Ascending aorta (tissue), 2 donors: ENCODE data around the gene CD300LF. TPM values are rescaled to one million over a fixed set of nuclear protein-coding genes. Genes with fewer than 3 reads are reported as not detected.

Source experiments
- DNase-seq, 2 donors: peaks; one replicate each; pipeline ENCODE4 v3.0.0-alpha.2; 2019; ENCODE audit warnings: low spot score in 2 of 2
- H3K27ac ChIP-seq, 2 donors: fragments of 200-600 bp; sonication (generic); one replicate each; pipeline ENCODE4 v1.5.1; 2016 to 2017; ENCODE audit warnings: mild to moderate bottlenecking in 1 of 2
- H3K27me3 ChIP-seq: fragments of 200-600 bp; sonication (generic); one replicate; pipeline ENCODE4 v1.5.1; 2017
- H3K36me3 ChIP-seq, 2 donors: fragments of 200-600 bp; sonication (generic); one replicate each; pipeline ENCODE4 v1.5.1; 2016
- H3K4me1 ChIP-seq, 2 donors: fragments of 200-600 bp; sonication (generic); one replicate each; pipeline ENCODE4 v1.5.1; 2016 to 2017; ENCODE audit warnings: mild to moderate bottlenecking in 1 of 2
- H3K4me3 ChIP-seq, 2 donors: fragments of 200-600 bp; sonication (generic); one replicate each; pipeline ENCODE4 v1.5.1; 2016 to 2017; ENCODE audit warnings: mild to moderate bottlenecking in 1 of 2
- H3K9me3 ChIP-seq, 2 donors: fragments of 200-600 bp; sonication (generic); one replicate each; pipeline ENCODE4 v1.5.1; 2016
- CTCF ChIP-seq, 3 experiments: fragments of 200-600 bp in 2 of 3; fragments of 450-650 bp in 1 of 3; sonication (generic) in 2 of 3; IDR thresholded peaks; one replicate each; pipeline ENCODE4 v1.5.1; 2016 to 2019; ENCODE audit warnings: antibody characterized with exemption in 3 of 3, mild to moderate bottlenecking in 1 of 3, moderate library complexity in 1 of 3
- intact Hi-C: fragments of 100-400 bp; cut with DNase I; formaldehyde crosslinking; loops from one replicate; pipeline ENCODE4 v1.15.1; 2023
- total RNA-seq: library from RNA; depleted of rRNA; stranded (reverse); fragments of >200 nt; gene quantifications from one replicate; pipeline ENCODE4 v1.1.0, GENCODE V29; 2016

Gene CD300LF
- total RNA-seq, 1 donor from 2014 or later = not detected

- intact Hi-C loops = no loop called here
- TF ChIP-seq CTCF (IDR thresholded peaks at IDR 0.05) = no peak
These were observed 49.2 kb downstream of the CD300LF start for GRCh38 chr17:74663561-74663960.

GRCh38 chr17:74659889-74660288 lies 52.8 kb downstream of the CD300LF start:
- Histone ChIP-seq H3K4me1 (no peaks in the 10 kb centered on the region), H3K36me3 (no peaks in the 10 kb centered on the region), H3K27ac (no peak overlapping the region), H3K9me3 (no peaks in the 10 kb centered on the region), H3K27me3 (no peaks in the 10 kb centered on the region), H3K4me3 (no peak overlapping the region)
- no peak for DNase-seq
- no peak for TF ChIP-seq CTCF (IDR thresholded peaks at IDR 0.05)
- intact Hi-C loops = no loop called here

More at GRCh38 chr17:74663561-74663960, 49.2 kb downstream of the CD300LF start:
- DNase-seq = no peak
- Histone ChIP-seq H3K4me1 (no peaks in the 10 kb centered on the region), H3K4me3 (no peak overlapping the region), H3K27ac (no peak overlapping the region), H3K27me3 (no peaks in the 10 kb centered on the region), H3K9me3 (no peaks in the 10 kb centered on the region), H3K36me3 (no peaks in the 10 kb centered on the region)

- H3K27me3 ChIP-seq = no peaks in the 10 kb centered on the region
These were observed 54.1 kb downstream of the CD300LF start for GRCh38 chr17:74658620-74659019.

GRCh38 chr17:74654742-74655141 lies 58.0 kb downstream of the CD300LF start:
- Histone ChIP-seq H3K4me3 (no peak overlapping the region), H3K9me3 (no peaks in the 10 kb centered on the region), H3K4me1 (no peaks in the 10 kb centered on the region), H3K27ac (no peak overlapping the region), H3K36me3 (no peaks in the 10 kb centered on the region), H3K27me3 (no peaks in the 10 kb centered on the region)
- intact Hi-C loops = no loop called here
- TF ChIP-seq CTCF (IDR thresholded peaks at IDR 0.05) = no peak
- no peak for DNase-seq

More at GRCh38 chr17:74658620-74659019, 54.1 kb downstream of the CD300LF start:
- intact Hi-C loops = no loop called here
- TF ChIP-seq CTCF (IDR thresholded peaks at IDR 0.05) = no peak
- no peaks in the 10 kb centered on the region for H3K36me3 ChIP-seq
- H3K4me1 ChIP-seq = no peaks in the 10 kb centered on the region
- no peaks in the 10 kb centered on the region for H3K9me3 ChIP-seq
- H3K27ac ChIP-seq = no peak overlapping the region
- H3K4me3 ChIP-seq = no peak overlapping the region
- DNase-seq = no peak

- H3K4me1 ChIP-seq = no peaks in the 10 kb centered on the region
- intact Hi-C loops = no loop called here
- no peaks in the 10 kb centered on the region for H3K9me3 ChIP-seq
- DNase-seq = no peak
- H3K27ac ChIP-seq = no peak overlapping the region
- TF ChIP-seq CTCF (IDR thresholded peaks at IDR 0.05) = no peak
- H3K4me3 ChIP-seq = no peak overlapping the region
- H3K36me3 ChIP-seq = no peaks in the 10 kb centered on the region
- H3K27me3 ChIP-seq = no peaks in the 10 kb centered on the region
These were observed 60.7 kb downstream of the CD300LF start for GRCh38 chr17:74652020-74652419.

- Histone ChIP-seq H3K4me3 (no peak overlapping the region), H3K36me3 (no peaks in the 10 kb centered on the region), H3K4me1 (no peaks in the 10 kb centered on the region), H3K27ac (no peak overlapping the region), H3K27me3 (no peaks in the 10 kb centered on the region), H3K9me3 (no peaks in the 10 kb centered on the region)
- intact Hi-C loops = no loop called here
- no peak for DNase-seq
- no peak for TF ChIP-seq CTCF (IDR thresholded peaks at IDR 0.05)
These were observed 62.8 kb downstream of the CD300LF start for GRCh38 chr17:74649909-74650308.
